ENCODE data around the gene FN3K. TPM values are rescaled to one million over a fixed set of nuclear protein-coding genes. Genes with fewer than 3 reads are reported as not detected.

FN3K gene
- total RNA-seq, 1 experiment from 2014 or later: 28.3 TPM

DNA sequence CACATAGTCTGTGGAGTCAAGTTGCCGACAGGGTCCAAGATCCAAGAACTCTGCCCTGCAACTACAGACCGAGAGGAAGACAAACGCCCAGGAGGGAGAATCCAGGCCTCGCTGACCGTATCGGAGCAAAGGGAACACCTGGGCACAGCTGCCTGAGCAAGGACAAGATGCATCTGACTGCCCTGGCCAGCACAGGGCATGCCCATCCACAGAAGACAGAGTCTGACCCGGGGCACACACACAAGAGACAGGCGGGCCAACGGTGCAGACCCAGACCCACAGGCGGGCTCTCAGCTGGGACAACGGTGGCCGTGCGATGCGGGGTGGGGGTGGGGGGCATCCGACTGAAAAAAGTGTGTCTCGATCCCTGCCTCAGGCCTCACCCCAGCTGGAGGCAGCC, 43.1 kb upstream of the FN3K start:
- H2BK5ac ChIP-seq (ENCODE audit: insufficient read length, low read length): no peak overlapping the region
- TF ChIP-seq, protein P1, sequence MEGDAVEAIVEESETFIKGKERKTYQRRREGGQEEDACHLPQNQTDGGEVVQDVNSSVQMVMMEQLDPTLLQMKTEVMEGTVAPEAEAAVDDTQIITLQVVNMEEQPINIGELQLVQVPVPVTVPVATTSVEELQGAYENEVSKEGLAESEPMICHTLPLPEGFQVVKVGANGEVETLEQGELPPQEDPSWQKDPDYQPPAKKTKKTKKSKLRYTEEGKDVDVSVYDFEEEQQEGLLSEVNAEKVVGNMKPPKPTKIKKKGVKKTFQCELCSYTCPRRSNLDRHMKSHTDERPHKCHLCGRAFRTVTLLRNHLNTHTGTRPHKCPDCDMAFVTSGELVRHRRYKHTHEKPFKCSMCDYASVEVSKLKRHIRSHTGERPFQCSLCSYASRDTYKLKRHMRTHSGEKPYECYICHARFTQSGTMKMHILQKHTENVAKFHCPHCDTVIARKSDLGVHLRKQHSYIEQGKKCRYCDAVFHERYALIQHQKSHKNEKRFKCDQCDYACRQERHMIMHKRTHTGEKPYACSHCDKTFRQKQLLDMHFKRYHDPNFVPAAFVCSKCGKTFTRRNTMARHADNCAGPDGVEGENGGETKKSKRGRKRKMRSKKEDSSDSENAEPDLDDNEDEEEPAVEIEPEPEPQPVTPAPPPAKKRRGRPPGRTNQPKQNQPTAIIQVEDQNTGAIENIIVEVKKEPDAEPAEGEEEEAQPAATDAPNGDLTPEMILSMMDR (conservative IDR thresholded peaks at IDR 0.05): no peak

More for the DNA sequence above, 43.1 kb upstream of the FN3K start:
- Histone ChIP-seq H2BK15ac (ENCODE audit: low read depth, low read length) (no peak overlapping the region), H3K27ac (ENCODE audit: insufficient read length, low read depth, low read length) (no peak overlapping the region), H4K5ac (ENCODE audit: insufficient read length, low read depth, low read length) (no peak overlapping the region), H3K27me3 (ENCODE audit: insufficient read depth, low read length) (peaks cover 10% of the 10 kb centered on the region; the same call in 1 of the 2 replicates), H3K18ac (ENCODE audit: insufficient read length, low read depth, low read length) (no peak overlapping the region), H4K20me1 (ENCODE audit: control insufficient read depth, insufficient read depth, insufficient read length) (no peaks in the 10 kb centered on the region), H3K23ac (ENCODE audit: insufficient read length, low read depth, low read length) (no peak overlapping the region), H2BK12ac (ENCODE audit: insufficient read length, low read depth, low read length) (no peak overlapping the region), H3K14ac (ENCODE audit: insufficient read depth, low read length) (no peak overlapping the region; the same call in 1 of the 2 replicates), H2AK5ac (ENCODE audit: insufficient read length, low read length) (no peak overlapping the region), H2BK20ac (ENCODE audit: low read depth, low read length, poor library complexity, severe bottlenecking) (no peak overlapping the region), H2BK120ac (ENCODE audit: low read depth, low read length, poor library complexity, severe bottlenecking) (no peak overlapping the region), H3K79me2 (ENCODE audit: insufficient read depth, low read length) (no peaks in the 10 kb centered on the region), H2AFZ (ENCODE audit: low read length) (no peak overlapping the region), H3K79me1 (ENCODE audit: insufficient read depth, low read depth, low read length, poor library complexity, severe bottlenecking) (no peaks in the 10 kb centered on the region), H3K9ac (ENCODE audit: extremely low read depth, insufficient read length, low read length) (no peak overlapping the region), H3K9me3 (ENCODE audit: control insufficient read depth, low read depth, low read length) (no peaks in the 10 kb centered on the region), H4K8ac (replicated peaks; ENCODE audit: insufficient read length, low read depth, low read length) (no peak overlapping the region), H3T11ph (ENCODE audit: low read length) (no peak overlapping the region), H4K91ac (ENCODE audit: insufficient read length, low read depth, low read length) (no peak overlapping the region), H3K4me2 (ENCODE audit: insufficient read depth, insufficient read length, low read length) (no peak overlapping the region), H3K23me2 (ENCODE audit: insufficient read length, low read depth, low read length, poor library complexity, severe bottlenecking) (peaks cover under 1% of the 10 kb centered on the region), H3K56ac (ENCODE audit: insufficient read length, low read depth, low read length) (no peak overlapping the region), H3K4ac (ENCODE audit: low read depth, low read length) (no peak overlapping the region), H3K4me1 (ENCODE audit: insufficient read depth, low read length) (no peaks in the 10 kb centered on the region)
- Mint-ChIP-seq H3K4me3 (no peak overlapping the region), H3K36me3 (ENCODE audit: insufficient read depth in 1 of 3, low read depth in 3 of 3) (peaks cover 0 to 8% (median 7%) of the 10 kb centered on the region in 3 experiments; a peak in 5 of 7 replicates), H3K27me3 (ENCODE audit: low read depth) (peaks cover 33% of the 10 kb centered on the region), H3K27ac (no peak overlapping the region), H3K9me3 (peaks cover 13% of the 10 kb centered on the region in 2 experiments; a peak in 4 of 5 replicates), H3K4me1 (peaks cover 0 to 5% of the 10 kb centered on the region in 2 experiments; a peak in 1 of 4 replicates)
- WGBS (ENCODE audit: extremely low coverage, insufficient read length, low lambda C conversion rate): no CpG with 5 or more reads among the region's 16 CpGs
- no peak for DNase-seq

Measured in H9 (cell line).